Nephron progenitor cell (in vitro differentiated cells): ENCODE results near the gene CELSR2.
A peak's percentile ranks its signal among the peaks of the same experiment; 100 is the strongest.

ENCODE experiments used
- DNase-seq: peaks from one replicate; pipeline ENCODE4 v3.0.0; 2021
- H3K27ac Mint-ChIP-seq: 2 replicates; pipeline ENCODE4 v1.8.0; 2021; ENCODE audit warnings: mild to moderate bottlenecking, moderate library complexity, mixed read lengths
- H3K27me3 Mint-ChIP-seq: 2 replicates; pipeline ENCODE4 v1.8.0; 2021; ENCODE audit warnings: mild to moderate bottlenecking, low read depth, mixed read lengths; ENCODE audit not compliant: poor library complexity
- H3K36me3 Mint-ChIP-seq: 2 replicates; pipeline ENCODE4 v1.8.0; 2021; ENCODE audit warnings: low read depth, mixed read lengths
- H3K4me1 Mint-ChIP-seq: 2 replicates; pipeline ENCODE4 v1.8.0; 2021; ENCODE audit warnings: mixed read lengths
- H3K4me3 Mint-ChIP-seq: 2 replicates; pipeline ENCODE4 v1.8.0; 2021; ENCODE audit warnings: mild to moderate bottlenecking, moderate library complexity, mixed read lengths
- H3K9me3 Mint-ChIP-seq: 2 replicates; pipeline ENCODE4 v1.8.0; 2021; ENCODE audit warnings: mild to moderate bottlenecking, moderate library complexity, mixed read lengths
- CTCF ChIP-seq: fragments of 200-600 bp; sonication (generic); IDR thresholded peaks from 2 replicates; pipeline ENCODE4 v1.5.0; 2021; ENCODE audit warnings: antibody characterized with exemption

CELSR2 gene

DNA sequence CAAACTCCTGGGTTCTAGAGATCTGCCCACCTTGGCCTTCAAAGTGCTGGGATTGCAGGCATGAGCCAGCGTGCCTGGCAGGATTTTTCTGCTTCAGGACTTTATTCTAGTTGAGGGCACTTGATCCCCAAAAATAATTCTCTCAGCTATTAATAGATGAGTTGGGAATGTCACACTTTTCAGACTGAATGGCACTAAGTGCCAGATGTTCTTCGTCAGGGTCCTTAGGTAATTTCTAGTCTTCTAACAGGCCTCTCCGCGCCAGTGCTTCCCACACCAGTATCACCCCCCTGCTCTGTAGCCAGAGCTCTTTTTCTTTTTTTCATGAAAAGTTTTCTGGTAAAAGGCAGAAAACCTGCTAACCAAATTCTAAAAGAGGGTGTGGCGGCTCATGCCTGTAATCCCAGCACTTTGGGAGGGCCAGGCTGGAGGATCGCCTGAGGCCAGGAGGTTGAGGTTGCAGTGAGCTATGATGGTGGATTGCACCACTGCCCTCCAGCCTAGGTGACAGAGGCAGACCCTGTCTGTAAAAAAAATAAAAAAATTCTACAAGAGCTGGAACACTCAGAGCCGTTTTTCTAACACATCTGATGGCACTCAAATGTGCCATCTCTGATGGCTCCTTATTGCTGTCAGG, 41.8 kb upstream of the CELSR2 start:
- no peak overlapping the region for H3K27ac Mint-ChIP-seq
- peaks cover 19% of the 10 kb centered on the region for H3K27me3 Mint-ChIP-seq
- no peak overlapping the region for H3K4me3 Mint-ChIP-seq
- no peaks in the 10 kb centered on the region for H3K9me3 Mint-ChIP-seq
- no peak for DNase-seq
- TF ChIP-seq CTCF: no peak
- no peaks in the 10 kb centered on the region for H3K36me3 Mint-ChIP-seq
- no peaks in the 10 kb centered on the region for H3K4me1 Mint-ChIP-seq

- H3K27ac Mint-ChIP-seq: no peak overlapping the region
- H3K36me3 Mint-ChIP-seq: no peaks in the 10 kb centered on the region
- TF ChIP-seq CTCF: no peak
- H3K4me3 Mint-ChIP-seq: no peak overlapping the region
- DNase-seq: no peak
- H3K4me1 Mint-ChIP-seq: no peaks in the 10 kb centered on the region
- H3K9me3 Mint-ChIP-seq: no peaks in the 10 kb centered on the region
- H3K27me3 Mint-ChIP-seq: peaks cover 17% of the 10 kb centered on the region
These were observed 40.9 kb upstream of the CELSR2 start for GRCh38 chr1:109208394-109208793.

DNA sequence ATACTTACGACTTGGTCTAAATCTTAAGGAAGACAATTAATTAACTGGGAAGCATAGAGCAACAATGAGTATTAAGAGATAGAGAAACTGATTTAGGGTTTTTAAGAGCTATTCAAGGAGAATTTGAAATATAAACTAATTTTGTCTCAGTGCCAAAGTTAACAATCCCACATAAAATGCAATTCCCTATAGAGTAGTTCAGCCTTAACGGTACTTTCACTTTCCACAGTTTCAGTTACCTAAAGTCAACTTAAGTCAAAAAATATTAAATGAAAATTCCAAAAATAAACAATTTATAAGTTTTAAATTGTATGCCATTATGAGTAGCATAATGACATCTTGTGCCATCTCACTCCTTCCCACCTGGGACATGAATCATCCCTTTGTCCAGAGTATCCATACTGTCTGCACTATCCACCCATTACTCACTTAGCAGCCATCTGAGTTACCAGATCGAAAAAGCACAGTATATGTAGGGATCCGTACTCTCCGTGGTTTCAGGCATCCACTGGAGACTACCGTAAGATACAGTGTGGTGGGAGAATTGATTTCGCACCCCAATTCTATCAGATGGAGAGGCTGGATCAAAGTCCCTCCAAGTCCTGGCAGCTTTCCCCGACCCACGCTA, 40.4 kb upstream of the CELSR2 start:
- Mint-ChIP-seq H3K9me3 (no peaks in the 10 kb centered on the region), H3K4me1 (no peaks in the 10 kb centered on the region), H3K4me3 (no peak overlapping the region), H3K27ac (no peak overlapping the region), H3K27me3 (peaks cover 16% of the 10 kb centered on the region), H3K36me3 (no peaks in the 10 kb centered on the region)
- no peak for DNase-seq
- TF ChIP-seq CTCF: no peak

DNA sequence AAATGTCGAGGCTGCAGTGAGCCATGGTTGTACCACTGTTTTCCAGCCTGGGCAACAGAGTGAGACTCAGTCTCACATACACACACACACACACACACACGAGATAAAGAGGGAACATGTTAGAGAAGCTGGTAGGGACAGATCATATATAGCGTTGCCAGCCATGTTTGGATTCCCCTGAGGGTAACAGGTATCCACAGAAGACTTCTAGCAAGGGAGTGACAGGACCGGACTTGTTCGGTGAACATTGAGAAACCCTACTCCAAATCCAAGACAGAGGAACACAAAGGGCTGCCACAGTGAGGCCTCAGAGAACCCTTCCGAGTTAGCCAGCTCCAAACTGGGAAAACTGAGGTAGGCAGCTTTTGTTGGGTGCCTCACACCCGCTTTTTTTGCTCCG, 39.3 kb upstream of the CELSR2 start:
- no peak for TF ChIP-seq CTCF
- Mint-ChIP-seq H3K9me3 (no peaks in the 10 kb centered on the region), H3K4me1 (peaks cover 8% of the 10 kb centered on the region), H3K27me3 (peaks cover 13% of the 10 kb centered on the region), H3K36me3 (no peaks in the 10 kb centered on the region), H3K4me3 (no peak overlapping the region), H3K27ac (no peak overlapping the region)
- no peak for DNase-seq

DNA sequence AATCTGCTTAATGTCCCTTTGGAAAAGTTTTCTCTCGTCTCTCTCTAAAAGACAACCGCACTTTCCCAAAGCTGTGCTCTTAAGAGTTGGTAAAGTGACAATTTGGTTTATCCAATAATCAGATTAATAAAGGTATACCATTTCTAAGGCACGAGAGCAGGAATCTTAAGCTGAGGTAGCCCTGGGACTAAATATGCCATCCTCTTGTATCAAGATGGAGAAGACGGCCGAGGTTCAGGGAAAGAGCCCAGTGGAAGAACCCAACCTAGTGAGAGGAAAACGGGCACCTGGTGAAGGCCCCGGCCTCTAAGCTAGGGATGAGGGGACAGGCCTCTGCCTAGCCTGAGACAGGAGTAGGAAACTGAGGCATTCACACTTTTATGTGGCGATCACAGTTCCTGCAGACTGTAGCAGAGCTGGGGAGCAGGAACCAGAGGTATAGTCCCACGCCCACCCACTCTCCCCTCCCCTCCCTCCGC, 36.0 kb upstream of the CELSR2 start:
- peaks cover 17% of the 10 kb centered on the region for H3K36me3 Mint-ChIP-seq
- no peak overlapping the region for H3K27ac Mint-ChIP-seq
- peak overlapping the region; percentile 93 for H3K4me3 Mint-ChIP-seq
- H3K27me3 Mint-ChIP-seq: peaks cover 7% of the 10 kb centered on the region
- H3K9me3 Mint-ChIP-seq: peaks cover 1% of the 10 kb centered on the region
- TF ChIP-seq CTCF: no peak
- no peak for DNase-seq
- peaks cover 24% of the 10 kb centered on the region for H3K4me1 Mint-ChIP-seq
